ENCODE results near the gene ARID1A. TPM values are rescaled to one million over a fixed set of nuclear protein-coding genes. Genes with fewer than 3 reads are reported as not detected.

ARID1A gene
- total and polyA plus RNA-seq, 9 of the 15 experiments (the other 6 are each of a cell fraction or from before 2014, with no cell fraction given), result 8.3 to 88.3 (median 22.5) TPM

- TF ChIP-seq XRCC3 (IDR thresholded peaks at IDR 0.05), result no peak
- TF ChIP-seq TCF7L2 (IDR thresholded peaks at IDR 0.05; ENCODE audit: low read depth, low read length), result no peak
- TF ChIP-seq YY1 (IDR thresholded peaks at IDR 0.05; ENCODE audit: borderline replicate concordance in 1 of 3, control insufficient read depth in 1 of 3, extremely low read depth in 1 of 3, insufficient read depth in 3 of 3, insufficient read length in 1 of 3, insufficient replicate concordance in 2 of 3, low read depth in 1 of 3, low read length in 2 of 3), result peak in 2 of 3 experiments; percentile 64 to 67
- TF ChIP-seq ZNF140 (CRISPR knock-in tag; IDR thresholded peaks at IDR 0.05), result no peak
- TF ChIP-seq DIDO1 (tag; IDR thresholded peaks at IDR 0.05; ENCODE audit: low read depth), result no peak
- no peak for TF ChIP-seq POLR2A (conservative IDR thresholded peaks at IDR 0.05)
- no peak for TF ChIP-seq NELFE (IDR thresholded peaks at IDR 0.05; ENCODE audit: insufficient read depth, insufficient read length)
- TF ChIP-seq POLR2B (IDR thresholded peaks at IDR 0.05; ENCODE audit: low read depth, partially characterized antibody), result no peak
- no peak for TF ChIP-seq MYBL2 (IDR thresholded peaks at IDR 0.05; ENCODE audit: low read depth)
- TF ChIP-seq MYBL2 (CRISPR knock-in tag; IDR thresholded peaks at IDR 0.05; ENCODE audit: borderline replicate concordance), result no peak
- peak; percentile 60 for TF ChIP-seq EGR1 (conservative IDR thresholded peaks at IDR 0.05)
- TF ChIP-seq MEF2D (tag; conservative IDR thresholded peaks at IDR 0.05; ENCODE audit: low read depth), result no peak
- TF ChIP-seq ZNF778 (CRISPR knock-in tag; IDR thresholded peaks at IDR 0.05), result no peak
- no peak for TF ChIP-seq RFX7 (CRISPR knock-in tag; IDR thresholded peaks at IDR 0.05)
- TF ChIP-seq, protein P1, sequence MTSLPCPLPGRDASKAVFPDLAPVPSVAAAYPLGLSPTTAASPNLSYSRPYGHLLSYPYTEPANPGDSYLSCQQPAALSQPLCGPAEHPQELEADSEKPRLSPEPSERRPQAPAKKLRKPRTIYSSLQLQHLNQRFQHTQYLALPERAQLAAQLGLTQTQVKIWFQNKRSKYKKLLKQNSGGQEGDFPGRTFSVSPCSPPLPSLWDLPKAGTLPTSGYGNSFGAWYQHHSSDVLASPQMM (CRISPR knock-in tag; IDR thresholded peaks at IDR 0.05), result no peak
- no peak for TF ChIP-seq ETV6 (IDR thresholded peaks at IDR 0.05; ENCODE audit: borderline replicate concordance in 1 of 2, low read depth in 2 of 2, low read length in 1 of 2)
- no peak for TF ChIP-seq ETV6 (CRISPR knock-in tag; IDR thresholded peaks at IDR 0.05; ENCODE audit: borderline replicate concordance)
- TF ChIP-seq, protein P2, sequence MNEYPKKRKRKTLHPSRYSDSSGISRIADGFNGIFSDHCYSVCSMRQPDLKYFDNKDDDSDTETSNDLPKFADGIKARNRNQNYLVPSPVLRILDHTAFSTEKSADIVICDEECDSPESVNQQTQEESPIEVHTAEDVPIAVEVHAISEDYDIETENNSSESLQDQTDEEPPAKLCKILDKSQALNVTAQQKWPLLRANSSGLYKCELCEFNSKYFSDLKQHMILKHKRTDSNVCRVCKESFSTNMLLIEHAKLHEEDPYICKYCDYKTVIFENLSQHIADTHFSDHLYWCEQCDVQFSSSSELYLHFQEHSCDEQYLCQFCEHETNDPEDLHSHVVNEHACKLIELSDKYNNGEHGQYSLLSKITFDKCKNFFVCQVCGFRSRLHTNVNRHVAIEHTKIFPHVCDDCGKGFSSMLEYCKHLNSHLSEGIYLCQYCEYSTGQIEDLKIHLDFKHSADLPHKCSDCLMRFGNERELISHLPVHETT (CRISPR knock-in tag; conservative IDR thresholded peaks at IDR 0.05 in 1 of 2, IDR thresholded peaks at IDR 0.05 in 1 of 2), result peak in 1 of 2 experiments; percentile 92; a peak in 2 of 4 replicates
- TF ChIP-seq MIER1 (IDR thresholded peaks at IDR 0.05; ENCODE audit: low read depth), result no peak
- TF ChIP-seq STAG1 (CRISPR knock-in tag; IDR thresholded peaks at IDR 0.05; ENCODE audit: borderline replicate concordance), result no peak
- TF ChIP-seq ZBTB17 (CRISPR knock-in tag; IDR thresholded peaks at IDR 0.05), result peak; percentile 54
- no peak for TF ChIP-seq HDAC2 (IDR thresholded peaks at IDR 0.05)
- TF ChIP-seq FOXP1 (CRISPR knock-in tag; IDR thresholded peaks at IDR 0.05), result no peak
- TF ChIP-seq PPARD (CRISPR knock-in tag; IDR thresholded peaks at IDR 0.05), result no peak
Observed at GRCh38 chr1:26826261-26827105, 130.7 kb downstream of the ARID1A start, which contains the start of gene ZDHHC18 (continued).

Data from K562 (cell line).